Measurements from ENCODE around the gene RIOX2.
"Not testable (repeated sequence)": the region's sequence is repeated elsewhere in the genome, so short reads cannot be mapped to it uniquely, and the experiment has no call there.

The RIOX2 gene

DNA sequence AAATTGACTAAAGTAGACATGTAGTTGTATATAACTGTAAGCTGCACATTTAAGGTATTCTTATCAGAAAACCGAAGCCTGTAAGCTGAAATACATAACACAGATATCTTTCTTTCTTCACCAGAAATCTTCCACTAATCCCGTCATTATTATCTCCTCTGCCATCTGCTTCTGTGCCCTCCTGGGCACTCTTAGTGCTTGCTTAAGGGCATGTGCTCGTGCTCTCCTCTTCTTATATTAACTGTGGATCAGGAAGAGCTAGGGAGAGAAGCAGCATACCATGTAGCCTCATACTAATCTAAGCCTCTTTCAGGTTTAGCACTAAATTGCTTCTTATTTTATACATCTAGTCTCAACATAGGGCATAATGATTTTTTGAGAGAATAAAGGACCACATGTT is 60.8 kb downstream of the RIOX2 start:
- no peak for DNase-seq (ENCODE audit: low read depth in 3 of 3)

DNA sequence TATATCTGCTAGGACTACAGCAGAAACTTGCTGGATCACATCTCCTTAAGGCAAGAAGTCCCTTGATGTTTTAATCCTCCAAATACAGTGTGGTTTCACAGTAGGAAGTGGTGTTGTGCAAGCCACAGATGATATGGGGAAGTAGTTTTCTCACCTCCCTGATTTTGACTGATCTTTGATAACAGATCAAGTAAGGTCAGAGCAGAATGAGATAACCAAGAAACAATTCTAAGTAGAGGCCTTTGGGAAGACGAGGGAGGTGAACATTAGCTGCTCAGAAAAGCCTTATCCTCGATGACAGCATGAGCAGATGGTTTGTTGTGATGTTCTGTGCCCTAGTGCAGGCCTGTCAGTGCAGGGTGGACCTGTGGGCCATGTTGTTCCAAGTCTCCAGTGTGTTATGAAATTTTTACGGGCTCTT is 61.3 kb downstream of the RIOX2 start:
- DNase-seq (ENCODE audit: low read depth in 3 of 3) = no peak

DNA sequence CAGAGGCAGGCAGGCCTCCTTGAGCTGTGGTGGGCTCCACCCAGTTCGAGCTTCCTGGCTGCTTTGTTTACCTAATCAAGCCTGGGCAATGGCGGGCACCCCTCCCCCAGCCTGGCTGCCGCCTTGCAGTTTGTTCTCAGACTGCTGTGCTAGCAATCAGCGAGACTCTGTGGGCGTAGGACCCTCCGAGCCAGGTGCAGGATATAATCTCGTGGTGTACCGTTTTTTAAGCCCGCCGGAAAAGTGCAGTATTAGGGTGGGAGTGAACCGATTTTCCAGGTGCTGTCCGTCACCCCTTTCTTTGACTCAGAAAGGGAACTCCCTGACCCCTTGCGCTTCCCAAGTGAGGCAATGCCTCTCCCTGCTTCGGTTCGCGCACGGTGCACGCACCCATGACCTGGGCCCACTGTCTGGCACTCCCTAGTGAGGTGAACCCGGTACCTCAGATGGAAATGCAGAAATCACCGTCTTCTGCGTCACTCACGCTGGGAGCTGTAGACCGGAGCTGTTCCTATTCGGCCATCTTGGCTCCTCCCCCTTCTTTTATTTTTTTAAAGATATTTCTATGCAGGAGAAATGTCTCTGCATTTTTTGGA is 61.9 kb downstream of the RIOX2 start:
- DNase-seq (ENCODE audit: low read depth in 3 of 3) = not testable (repeated sequence)

DNA sequence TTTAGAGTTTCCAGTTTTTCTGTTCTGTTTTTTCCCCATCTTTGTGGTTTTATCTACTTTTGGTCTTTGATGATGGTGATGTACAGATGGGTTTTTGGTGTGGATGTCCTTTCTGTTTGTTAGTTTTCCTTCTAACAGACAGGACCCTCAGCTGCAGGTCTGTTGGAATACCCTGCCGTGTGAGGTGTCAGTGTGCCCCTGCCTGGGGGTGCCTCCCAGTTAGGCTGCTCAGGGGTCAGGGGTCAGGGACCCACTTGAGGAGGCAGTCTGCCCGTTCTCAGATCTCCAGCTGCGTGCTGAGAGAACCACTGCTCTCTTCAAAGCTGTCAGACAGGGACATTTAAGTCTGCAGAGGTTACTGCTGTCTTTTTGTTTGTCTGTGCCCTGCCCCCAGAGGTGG is 62.4 kb downstream of the RIOX2 start:
- DNase-seq (ENCODE audit: low read depth in 3 of 3) = not testable (repeated sequence)

DNA sequence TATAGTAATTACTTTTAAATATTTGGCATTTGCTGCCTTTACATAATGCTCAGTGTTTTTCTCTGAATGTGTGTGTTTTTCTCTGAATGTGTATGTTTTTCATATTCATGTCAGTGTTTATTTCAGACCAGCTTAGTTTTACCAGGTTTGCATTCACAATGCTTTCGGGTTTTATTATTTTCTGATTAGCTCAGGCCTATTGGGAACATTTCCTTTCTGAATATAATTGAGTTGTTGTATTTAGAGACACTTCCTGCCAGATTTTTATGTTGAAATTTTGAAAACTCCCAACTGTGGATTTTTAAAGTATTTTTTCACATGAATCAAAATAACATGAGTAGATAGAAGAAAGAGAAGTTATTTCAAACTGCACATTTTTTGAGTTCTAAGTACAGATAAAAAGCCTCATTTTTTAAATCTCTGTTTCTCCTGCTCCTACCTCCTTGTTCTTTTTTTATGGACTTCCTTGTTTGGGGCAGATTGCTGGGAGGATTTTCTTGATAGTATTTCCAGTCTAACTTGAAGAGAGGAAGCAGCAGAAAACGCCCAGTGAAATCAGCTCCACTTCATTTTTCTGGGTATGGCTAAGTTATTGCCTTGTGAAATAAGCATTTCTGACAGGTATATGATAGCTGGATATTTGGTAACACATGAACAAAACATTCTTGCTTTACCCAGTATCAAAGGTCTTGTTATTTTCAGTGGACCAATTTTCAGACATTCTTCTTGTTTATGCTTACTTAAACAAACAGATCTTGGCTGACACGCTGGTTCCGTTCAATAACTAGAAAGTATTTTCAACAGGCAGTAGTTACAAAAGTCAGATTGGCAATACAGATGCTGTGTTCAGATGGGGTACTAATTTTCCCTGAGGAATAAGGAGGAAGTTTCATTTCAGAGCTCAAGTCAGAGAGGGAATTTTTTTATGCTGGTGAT is 70.7 kb downstream of the RIOX2 start:
- DNase-seq (ENCODE audit: low read depth in 3 of 3) = no peak

DNA sequence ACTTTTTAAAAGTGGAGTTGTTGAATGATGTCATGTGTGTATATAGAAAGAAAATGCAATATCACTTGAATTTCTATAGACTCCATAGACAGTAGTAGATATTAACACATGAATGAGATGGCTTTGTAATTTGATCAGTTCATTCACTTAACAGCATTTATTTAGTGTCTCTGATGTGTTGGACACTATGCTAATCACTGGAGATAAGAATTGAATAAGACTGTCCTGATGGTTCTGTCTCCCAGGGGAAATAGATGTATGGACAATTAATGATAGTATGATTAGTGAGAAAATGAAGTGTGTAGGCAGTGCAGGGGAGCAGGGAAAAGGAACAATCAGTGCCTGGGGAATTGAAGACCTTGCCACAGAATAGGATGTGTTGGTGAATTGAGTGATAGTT is 72.9 kb downstream of the RIOX2 start:
- DNase-seq (ENCODE audit: low read depth in 3 of 3) = no peak

DNA sequence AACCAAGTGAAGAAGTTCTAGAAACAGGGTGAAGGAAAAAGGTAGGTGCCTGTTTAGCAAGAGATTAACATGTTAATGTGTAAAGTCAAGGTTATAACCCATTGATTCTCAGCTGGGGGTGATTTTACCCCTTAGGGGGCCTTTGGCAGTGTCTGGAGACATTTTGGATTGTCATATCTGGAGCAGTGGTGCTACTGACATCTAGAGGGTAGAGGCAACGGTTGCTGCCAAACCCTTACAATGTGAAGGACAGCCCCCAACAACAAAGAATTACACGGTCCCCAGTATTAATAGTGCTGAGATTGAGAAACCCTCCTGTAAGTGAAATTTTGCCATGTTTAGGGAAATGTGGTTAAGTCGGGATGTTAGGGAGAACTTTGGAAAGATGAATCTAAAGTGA is 75.7 kb downstream of the RIOX2 start:
- DNase-seq (ENCODE audit: low read depth in 3 of 3) = no peak

DNA sequence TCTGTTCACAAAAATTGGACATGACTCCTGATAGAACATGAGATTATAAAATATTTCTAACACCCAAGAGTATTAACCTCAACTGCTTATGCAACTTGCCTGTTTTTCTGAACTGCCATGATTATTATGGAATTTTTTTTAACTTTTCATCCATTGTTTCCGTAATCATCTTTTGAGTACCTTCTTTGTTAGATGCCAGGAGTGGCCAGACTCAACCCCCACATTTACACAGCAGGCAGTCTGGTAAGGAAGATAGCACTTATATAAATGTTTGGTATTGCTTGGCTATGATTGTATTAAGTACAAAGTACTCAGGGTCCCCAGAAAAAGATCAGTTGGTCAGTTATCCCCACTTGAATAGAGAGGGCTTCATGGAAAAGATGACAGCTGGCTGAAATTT is 76.1 kb downstream of the RIOX2 start:
- DNase-seq (ENCODE audit: low read depth in 3 of 3) = no peak

DNA sequence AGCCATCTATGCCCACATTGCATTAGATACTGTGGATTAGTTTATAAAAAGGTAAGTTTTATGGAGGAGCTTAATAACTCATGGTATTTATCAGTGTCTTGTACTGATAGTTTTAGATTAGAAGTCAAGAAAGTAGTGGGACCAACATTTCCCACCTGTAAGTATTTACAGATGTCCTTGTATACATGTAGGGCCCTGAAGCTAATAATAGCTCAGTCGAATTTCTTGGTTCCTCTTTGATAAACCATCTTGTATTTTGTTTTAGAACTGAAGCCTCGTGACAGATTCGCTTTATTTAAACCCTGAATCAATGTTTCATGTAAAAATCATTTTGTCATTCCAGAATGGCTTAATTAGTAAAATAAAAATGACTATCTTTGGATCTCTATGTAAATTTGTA is 77.0 kb downstream of the RIOX2 start:
- DNase-seq (ENCODE audit: low read depth in 3 of 3) = no peak

DNA sequence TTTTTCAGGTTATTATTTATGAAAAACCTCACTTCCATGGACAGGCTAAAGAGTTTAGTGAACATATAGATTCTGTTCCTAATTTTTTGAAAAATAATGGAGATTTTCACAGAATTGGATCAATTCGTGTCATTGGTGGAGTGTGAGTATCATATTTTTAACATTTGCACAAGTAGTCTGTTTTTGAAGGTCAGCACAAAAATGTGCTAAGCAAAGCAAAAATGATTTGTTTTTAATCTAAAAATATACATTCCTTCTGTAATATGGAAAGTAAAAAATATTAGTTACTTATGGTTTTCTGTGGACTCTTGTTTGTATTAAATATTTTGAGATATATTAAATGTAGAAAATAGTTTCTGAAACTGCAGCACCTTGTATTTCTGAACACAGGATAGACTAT is 79.4 kb downstream of the RIOX2 start:
- no peak for DNase-seq (ENCODE audit: low read depth in 3 of 3)

Measured in stimulated activated CD4-positive, alpha-beta T cell treated with anti-CD3 and anti-CD28 coated beads, TNF-alpha, amount 100 ng/mL, for 48 hours (primary cell).